ENCODE measurements around the gene NCR3LG1.

- TF ChIP-seq CTCF (IDR thresholded peaks at IDR 0.05), result no peak
- TF ChIP-seq MAX (CRISPR knock-in tag; IDR thresholded peaks at IDR 0.05), result no peak
- TF ChIP-seq CREM (CRISPR knock-in tag; IDR thresholded peaks at IDR 0.05), result no peak
- TF ChIP-seq, protein P1, sequence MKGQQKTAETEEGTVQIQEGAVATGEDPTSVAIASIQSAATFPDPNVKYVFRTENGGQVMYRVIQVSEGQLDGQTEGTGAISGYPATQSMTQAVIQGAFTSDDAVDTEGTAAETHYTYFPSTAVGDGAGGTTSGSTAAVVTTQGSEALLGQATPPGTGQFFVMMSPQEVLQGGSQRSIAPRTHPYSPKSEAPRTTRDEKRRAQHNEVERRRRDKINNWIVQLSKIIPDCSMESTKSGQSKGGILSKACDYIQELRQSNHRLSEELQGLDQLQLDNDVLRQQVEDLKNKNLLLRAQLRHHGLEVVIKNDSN (CRISPR knock-in tag; IDR thresholded peaks at IDR 0.05), result no peak
- TF ChIP-seq NFE2L1 (CRISPR knock-in tag; IDR thresholded peaks at IDR 0.05), result no peak
- TF ChIP-seq ZNF263 (CRISPR knock-in tag; IDR thresholded peaks at IDR 0.05; ENCODE audit: low read depth), result no peak
- TF ChIP-seq ATF2 (CRISPR knock-in tag; IDR thresholded peaks at IDR 0.05; ENCODE audit: borderline replicate concordance, low read depth), result no peak
- TF ChIP-seq, protein P2, sequence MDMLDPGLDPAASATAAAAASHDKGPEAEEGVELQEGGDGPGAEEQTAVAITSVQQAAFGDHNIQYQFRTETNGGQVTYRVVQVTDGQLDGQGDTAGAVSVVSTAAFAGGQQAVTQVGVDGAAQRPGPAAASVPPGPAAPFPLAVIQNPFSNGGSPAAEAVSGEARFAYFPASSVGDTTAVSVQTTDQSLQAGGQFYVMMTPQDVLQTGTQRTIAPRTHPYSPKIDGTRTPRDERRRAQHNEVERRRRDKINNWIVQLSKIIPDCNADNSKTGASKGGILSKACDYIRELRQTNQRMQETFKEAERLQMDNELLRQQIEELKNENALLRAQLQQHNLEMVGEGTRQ (CRISPR knock-in tag; IDR thresholded peaks at IDR 0.05), result no peak
- no peak for TF ChIP-seq RELA (CRISPR knock-in tag; IDR thresholded peaks at IDR 0.05; ENCODE audit: borderline replicate concordance)
- no peak for TF ChIP-seq JUN (CRISPR knock-in tag; IDR thresholded peaks at IDR 0.05)
- no peak for TF ChIP-seq ATF6 (CRISPR knock-in tag; IDR thresholded peaks at IDR 0.05)
- TF ChIP-seq ZNF416 (CRISPR knock-in tag; IDR thresholded peaks at IDR 0.05), result no peak
These were observed 72.1 kb downstream of the NCR3LG1 start for GRCh38 chr11:17423533-17424310.
